OCI-LY1 (cell line): ENCODE data around the gene SPATA20.

Experiments
- EZH2 ChIP-seq: fragments of 200-600 bp; sonication (generic), shearing (Covaris generic); IDR thresholded peaks from 2 replicates; pipeline ENCODE4 v1.8.0; 2017; ENCODE audit warnings: borderline replicate concordance, mixed run types, mild to moderate bottlenecking, antibody characterized with exemption, low read length, moderate library complexity, mixed read lengths
- TF ChIP-seq, protein P1 (sequence below): fragments of 200-600 bp; sonication (generic), shearing (Covaris generic); IDR thresholded peaks from 2 replicates; pipeline ENCODE4 v1.5.1; 2017; ENCODE audit warnings: mild to moderate bottlenecking, antibody characterized with exemption, low read length, moderate library complexity, mixed read lengths

DNA sequence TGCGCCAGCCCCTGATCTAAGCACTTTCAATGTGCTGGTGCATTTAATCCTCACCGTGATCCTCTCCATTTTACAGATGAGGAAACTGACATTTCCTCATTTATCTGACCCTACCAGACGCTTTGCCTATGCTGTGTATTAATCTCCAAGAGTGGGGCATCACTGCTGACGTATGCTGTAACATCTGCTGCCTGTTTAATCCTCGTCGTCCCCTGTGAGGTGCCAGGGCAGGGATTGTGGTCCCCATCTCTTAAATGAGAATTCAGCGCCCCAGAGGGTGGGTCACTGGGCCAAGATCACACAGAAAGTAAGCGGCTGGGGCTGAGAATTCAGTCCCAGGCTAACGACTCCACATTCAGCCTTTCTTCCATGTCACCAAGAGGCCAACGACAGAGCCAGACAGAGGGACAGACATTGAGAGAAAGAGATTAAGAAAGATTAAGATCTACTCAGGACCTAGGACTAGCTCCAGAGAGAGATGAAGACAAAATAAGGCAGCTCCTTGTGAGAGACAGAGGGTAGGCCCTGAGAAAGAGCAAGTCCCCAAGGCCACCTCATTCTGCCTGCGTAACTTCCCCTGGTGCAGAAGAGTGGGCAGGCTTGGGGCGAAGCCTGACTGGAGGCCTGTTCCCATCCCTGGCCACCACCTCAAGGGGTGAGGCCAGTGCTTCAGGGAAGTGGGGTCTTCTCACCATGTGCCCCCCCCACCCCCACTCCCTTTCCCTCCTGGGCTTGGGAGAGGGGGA, 27.1 kb downstream of the SPATA20 start:
- TF ChIP-seq, protein P1, sequence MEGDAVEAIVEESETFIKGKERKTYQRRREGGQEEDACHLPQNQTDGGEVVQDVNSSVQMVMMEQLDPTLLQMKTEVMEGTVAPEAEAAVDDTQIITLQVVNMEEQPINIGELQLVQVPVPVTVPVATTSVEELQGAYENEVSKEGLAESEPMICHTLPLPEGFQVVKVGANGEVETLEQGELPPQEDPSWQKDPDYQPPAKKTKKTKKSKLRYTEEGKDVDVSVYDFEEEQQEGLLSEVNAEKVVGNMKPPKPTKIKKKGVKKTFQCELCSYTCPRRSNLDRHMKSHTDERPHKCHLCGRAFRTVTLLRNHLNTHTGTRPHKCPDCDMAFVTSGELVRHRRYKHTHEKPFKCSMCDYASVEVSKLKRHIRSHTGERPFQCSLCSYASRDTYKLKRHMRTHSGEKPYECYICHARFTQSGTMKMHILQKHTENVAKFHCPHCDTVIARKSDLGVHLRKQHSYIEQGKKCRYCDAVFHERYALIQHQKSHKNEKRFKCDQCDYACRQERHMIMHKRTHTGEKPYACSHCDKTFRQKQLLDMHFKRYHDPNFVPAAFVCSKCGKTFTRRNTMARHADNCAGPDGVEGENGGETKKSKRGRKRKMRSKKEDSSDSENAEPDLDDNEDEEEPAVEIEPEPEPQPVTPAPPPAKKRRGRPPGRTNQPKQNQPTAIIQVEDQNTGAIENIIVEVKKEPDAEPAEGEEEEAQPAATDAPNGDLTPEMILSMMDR, result no peak
- TF ChIP-seq EZH2, result no peak
